MV-4-11 (cell line): ENCODE measurements around the gene INSC.
A peak's percentile ranks its signal among the peaks of the same experiment; 100 is the strongest.
"Not testable (repeated sequence)": the region's sequence is repeated elsewhere in the genome, so short reads cannot be mapped to it uniquely, and the experiment has no call there.

Experiments
- DNase-seq: peaks from one replicate; lab custom pipeline; 2025; lab: John Stamatoyannopoulos, UW

INSC gene, protein sequence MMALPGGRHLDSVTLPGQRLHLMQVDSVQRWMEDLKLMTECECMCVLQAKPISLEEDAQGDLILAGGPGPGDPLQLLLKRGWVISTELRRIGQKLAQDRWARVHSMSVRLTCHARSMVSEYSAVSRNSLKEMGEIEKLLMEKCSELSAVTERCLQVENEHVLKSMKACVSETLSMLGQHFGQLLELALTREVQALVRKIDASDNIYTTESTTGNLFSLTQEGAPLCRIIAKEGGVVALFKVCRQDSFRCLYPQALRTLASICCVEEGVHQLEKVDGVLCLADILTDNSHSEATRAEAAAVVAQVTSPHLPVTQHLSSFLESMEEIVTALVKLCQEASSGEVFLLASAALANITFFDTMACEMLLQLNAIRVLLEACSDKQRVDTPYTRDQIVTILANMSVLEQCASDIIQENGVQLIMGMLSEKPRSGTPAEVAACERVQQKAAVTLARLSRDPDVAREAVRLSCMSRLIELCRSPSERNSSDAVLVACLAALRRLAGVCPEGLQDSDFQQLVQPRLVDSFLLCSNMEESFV

GRCh38 chr11:15114501-15115475 is at the start of gene INSC:
TSS of gene INSC (plus strand) at chr11:15114923. CDS start at chr11:15149175, 34,252 bp downstream.
- no peak for DNase-seq

GRCh38 chr11:15069751-15070150 is 45.0 kb upstream of the INSC start:
- DNase-seq: not testable (repeated sequence)

GRCh38 chr11:15071556-15072255 is 43.0 kb upstream of the INSC start:
- no peak for DNase-seq

DNA sequence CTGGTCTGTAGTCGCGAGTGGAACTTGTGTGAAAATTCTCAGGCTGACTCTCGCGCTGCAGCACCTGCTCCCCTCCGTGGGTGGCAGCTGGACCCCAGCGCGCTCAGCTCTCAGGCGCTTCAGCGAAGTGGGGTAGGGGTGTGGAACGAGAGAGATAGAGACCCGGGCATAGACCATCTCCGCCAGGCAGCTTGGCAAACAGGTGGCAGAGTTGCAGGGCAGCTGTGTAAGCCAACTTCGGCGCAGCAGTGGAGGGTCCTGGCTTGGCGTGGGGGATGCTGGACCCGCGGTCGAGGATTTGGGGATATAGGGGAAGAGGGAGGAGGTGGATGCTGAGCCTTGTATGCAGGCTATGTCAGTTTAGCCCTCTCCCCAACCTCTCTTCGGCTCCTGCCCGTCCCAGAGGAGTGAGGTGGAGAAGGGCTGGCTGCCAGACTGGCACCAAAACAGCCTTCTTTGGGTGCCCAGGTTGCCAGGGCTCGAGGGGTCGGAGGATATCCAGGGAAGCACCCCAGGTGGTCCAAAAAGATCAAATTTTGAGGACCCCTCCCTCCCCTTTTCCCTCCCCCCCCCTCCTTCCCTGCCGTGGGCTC is 42.1 kb upstream of the INSC start:
- DNase-seq: no peak

DNA sequence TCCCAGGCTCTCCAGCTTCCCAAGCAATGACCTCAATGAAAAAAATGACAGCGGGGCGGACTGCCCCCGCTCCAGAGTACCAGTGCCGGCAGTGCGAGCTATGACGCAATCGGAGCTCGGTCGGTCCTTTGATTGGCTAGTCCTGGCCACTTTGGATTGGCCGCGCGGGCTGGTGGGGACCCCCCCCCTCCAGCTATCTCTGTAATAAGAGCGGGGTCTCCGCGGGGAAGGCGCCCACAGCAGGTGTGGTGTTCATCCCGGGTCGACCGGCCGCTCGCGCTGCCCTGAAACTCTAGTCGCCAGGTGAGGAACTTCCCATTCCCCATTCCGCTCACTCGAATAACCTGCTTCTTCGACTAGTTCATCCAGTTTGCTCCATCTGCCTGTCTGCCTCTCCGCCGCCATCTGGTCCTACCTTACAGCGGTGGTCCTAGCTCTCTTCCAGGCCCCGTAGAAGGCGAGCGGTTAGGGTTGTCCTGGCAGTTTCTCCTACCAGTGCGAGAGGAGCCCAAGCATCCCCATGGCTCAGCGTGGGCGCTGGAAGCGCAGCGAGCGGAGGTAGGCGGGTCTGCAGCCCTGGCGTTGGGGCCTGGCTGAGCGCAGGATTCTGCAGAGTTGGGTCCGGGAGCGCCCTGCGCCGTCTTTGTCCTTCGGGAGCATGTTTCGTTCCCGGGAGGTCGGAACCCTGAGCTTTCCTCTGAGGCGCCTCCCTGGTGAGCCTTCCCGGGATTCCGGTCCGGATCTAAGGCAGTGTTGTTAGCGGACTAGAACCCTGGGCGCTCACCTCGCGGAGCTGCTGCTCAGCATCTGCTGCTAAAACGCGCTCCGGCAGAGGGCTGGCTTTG is 41.1 kb upstream of the INSC start, which contains the start of gene CALCB:
Gene CALCB, plus strand, starts transcription at position 233 of the 845 bp plus-strand sequence. CDS start 1,126 bp downstream, outside the sequence.
- no peak for DNase-seq

- peak; percentile 67 for DNase-seq
Measured at GRCh38 chr11:15074206-15075161, 40.2 kb upstream of the INSC start.

DNA sequence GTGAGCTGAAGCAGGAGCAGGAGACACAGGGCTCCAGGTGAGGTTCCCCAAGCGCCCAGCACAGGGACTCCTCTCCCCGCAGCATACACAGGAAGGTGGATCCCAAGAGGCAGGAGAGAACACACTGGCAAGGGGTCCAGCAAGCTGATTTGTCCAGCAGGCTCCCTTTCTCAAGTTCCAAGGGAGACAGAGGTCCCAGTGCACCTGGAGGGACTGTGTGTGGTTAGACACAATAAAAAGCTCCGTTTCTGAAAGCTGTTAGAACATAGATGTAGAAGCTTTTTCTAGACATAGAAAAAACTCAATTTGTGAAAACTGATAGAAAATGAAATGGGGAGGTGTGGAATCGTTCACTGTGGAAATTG is 39.6 kb upstream of the INSC start:
- no peak for DNase-seq

GRCh38 chr11:15091175-15091574 is 23.5 kb upstream of the INSC start:
- DNase-seq: no peak

DNA sequence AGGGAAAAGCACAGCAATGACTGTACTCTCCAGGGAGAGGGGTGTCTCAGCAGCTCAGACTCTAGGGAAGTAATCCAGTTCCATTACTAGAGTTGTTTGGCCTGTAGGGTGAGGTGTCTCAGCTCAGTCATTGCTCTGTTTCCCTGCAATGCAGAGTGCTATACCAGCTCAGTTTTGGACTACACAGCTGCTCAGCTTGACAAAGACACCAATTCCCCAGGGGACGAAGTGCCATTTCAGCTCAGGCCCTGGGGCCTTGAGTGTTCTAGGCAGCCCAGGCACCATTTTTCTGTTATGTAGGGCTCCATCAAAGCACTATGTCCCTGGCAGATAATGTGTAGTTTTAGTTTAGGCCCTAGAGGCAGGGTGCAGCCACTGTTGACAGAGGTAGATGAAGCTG is 23.1 kb upstream of the INSC start:
- DNase-seq: no peak

- DNase-seq: peak; percentile 85
Measured at GRCh38 chr11:15093432-15093831, 21.3 kb upstream of the INSC start.

DNA sequence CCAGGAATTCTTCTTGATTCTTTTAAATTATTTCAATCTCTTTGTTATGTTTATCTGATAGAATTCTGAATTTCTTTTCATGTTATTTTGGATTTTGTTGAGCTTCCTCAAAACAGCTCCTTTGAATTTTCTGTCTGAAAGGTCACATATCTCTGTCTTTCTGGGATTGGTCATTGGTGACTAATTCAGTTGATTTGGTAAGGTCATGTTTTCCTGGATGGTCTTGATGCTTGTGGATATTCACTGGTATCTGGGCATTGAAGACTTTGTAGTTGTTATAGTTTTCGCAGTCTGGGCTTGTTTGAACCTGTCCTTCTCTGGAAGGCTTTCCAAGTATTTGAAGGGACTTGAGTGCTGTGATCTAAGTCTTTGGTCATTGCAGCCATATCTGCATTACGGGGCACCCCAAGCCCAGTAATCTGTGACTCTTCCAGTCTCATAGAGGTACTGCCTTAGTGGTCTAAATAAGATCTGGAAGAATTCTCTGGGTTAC is 18.9 kb upstream of the INSC start:
- no peak for DNase-seq

GRCh38 chr11:15097411-15097810 is 17.3 kb upstream of the INSC start:
- no peak for DNase-seq

DNA sequence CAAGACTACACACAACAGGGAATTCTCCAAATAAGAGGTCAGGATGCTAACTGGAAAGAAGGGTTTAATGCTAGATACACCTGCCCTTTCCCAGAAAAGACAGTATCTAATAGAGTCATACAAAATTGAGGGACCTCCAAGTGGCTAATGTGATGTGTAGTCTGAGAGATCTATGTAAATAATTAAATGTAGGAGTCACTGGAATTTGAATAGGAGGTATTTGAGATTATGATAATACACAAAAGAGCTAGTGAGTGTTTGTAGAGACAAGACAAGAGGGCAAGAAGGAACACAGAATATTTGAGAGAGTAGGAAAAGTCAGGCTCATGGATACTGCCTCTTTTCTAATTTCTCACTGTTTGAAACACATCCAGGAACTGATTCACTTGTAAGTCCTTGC is 15.5 kb upstream of the INSC start:
- no peak for DNase-seq

- DNase-seq: peak; percentile 41
Measured at GRCh38 chr11:15101072-15101709, 13.5 kb upstream of the INSC start.

DNA sequence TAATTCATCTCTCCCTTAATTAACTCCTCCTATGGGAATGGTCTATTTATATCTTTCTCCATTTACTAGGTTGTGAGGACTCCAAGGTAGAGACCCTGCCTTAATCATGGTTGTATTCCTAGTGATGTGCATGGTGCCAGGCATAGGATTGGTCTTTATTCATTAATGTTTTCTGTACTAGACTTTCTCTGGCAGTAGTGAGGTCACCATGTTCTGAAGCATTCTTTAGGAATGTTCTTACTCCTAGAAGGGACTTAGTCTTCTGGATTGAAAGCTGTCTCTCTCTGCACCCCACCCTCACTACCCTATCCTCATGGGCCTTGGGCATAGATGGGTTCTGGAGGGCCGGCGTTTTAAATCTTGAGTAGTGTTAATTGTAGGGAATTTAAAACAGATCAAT is 10.6 kb upstream of the INSC start:
- no peak for DNase-seq

DNA sequence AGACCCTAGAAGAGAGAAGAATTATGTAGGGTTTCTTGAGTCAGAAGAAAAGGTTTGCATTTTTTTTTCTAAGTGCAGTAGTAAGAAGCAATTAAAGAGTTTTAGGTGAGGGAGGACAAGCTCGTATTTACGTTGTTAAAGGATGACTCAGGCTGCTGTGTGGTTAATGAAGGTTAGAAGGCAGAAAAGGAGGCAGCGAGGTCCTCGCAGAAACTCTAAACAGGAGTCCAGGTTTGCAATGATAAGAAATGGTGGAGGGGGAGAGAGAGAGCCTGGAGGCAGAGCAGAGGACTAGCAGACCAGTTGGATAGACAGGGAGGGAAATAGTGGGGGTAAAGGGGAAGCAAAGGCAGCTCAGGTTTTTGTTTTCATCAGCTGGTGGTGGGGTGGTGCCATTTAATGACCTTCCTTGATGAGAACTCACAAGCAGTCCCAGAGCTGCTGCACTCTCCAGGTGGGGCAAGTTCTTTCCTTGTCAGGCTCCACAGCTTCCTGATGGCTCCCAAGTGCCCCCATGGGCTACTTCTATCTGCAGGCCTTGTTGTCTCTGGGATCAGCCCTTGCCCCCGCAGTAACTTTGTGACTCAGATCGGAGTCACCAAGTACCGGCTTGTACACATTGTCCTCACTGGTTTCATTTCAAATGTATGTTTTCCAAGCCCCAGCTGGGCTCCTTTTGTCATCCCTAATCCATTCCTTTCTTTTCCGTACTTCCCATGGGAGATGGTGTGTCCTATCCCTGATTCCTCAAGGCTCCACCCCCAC is 8.3 kb upstream of the INSC start:
- DNase-seq: no peak

DNA sequence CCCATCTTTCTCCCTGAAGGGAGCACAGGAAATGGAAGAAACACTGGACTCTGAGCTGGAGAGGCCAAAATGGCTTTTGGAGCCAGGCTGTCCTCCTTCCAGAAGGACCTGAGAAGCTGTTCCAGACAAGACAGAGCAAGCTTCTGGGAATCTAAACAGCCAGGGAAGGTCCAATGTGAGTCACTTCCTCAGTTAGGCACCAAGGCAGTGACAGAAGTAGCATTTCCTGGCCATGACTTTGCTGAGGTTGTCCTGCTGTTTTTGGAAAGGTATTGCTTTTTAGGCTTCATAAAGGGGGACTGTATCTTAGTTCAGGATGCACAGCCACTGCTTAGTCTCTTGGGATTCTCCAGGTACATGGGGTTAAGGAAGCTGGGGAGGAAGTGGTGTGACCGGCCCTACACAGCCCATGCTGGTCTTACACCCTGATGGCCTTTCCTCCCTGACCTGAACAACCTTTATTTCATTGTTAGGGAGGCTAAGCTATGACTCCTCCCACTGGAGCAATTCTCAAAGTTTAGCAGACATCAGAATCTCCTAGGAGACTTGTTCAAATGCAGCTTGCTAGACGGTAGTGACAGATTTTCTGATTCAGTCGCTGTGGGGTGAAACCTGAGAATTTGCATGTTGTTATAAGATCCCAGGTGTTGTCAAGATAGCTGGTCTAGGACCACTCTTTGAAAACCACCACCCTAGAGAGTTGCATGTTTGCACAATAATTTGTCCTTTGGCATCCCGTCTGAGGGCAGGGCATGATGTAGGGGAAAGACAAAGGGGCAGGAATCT is 6.8 kb upstream of the INSC start:
- no peak for DNase-seq
